HUDEP-2 (cell line): ENCODE data around the gene ZNF202.

ENCODE experiments used
- DNase-seq, 76 experiments: peaks; one replicate each; lab custom pipeline; 2025; ENCODE audit not compliant: unreplicated experiment in 76 of 76; lab: John Stamatoyannopoulos, UW

ZNF202 gene

DNA sequence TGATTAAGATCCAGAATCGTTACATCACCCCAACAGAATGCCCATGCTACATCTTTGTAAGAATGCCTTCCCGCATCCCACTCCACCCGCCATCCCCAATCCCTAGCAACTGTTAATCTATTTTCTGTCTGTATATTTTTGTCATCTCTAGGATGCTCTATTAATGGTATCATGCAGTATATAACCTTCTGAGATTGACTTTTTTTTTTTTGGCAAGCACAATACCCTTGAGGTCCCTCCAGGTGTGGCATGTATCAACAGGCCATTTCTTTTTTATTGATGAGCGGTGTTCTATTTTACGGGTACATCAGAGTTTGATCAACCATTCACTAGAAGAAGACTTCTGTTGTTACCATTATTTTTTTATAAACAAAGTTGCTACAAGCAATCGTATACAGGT is 56.9 kb downstream of the ZNF202 start:
- no peak for DNase-seq

- DNase-seq, result no peak
Measured at GRCh38 chr11:123683428-123684170, 57.9 kb downstream of the ZNF202 start.

- DNase-seq, result no peak
Measured at GRCh38 chr11:123682696-123683410, 58.6 kb downstream of the ZNF202 start.

DNA sequence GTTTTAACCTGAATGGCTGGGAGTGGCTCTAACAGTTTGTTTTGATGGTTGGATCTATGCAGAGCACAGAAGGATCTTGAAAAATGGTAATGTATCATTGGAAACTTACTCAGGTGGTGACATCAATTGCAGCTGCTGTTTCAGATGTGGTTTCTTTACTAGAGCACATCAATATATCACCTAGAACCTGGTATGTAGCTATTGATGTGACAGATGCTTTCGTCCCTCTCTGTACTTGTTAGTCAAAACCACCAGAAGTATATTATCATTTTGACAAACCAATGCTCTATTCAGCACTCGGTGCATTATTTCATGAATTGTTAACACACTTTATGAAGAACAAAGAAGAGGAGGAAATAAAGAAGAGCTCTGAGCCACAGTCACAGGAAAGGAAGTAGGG is 60.4 kb downstream of the ZNF202 start:
- DNase-seq, result no peak

- DNase-seq, result no peak
Measured at GRCh38 chr11:123678246-123678645, 63.2 kb downstream of the ZNF202 start.

DNA sequence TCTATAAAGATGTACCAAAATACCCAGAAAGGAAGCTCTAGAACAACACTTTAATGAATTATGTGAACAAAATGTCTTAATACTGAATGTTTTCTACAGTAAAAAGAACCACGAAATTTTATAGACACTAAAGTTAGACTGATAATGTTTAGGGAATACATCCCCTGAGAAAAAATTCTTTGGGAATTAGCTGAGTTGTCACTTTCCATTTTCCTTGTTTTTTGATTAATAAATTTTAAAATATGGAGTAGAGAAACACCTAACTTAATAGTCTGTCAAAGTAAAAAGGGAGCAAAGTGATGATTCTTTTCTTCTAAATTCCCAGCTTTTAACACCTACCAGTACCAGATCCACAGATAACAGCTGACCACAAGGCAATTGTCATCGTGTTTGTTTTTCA is 64.0 kb downstream of the ZNF202 start:
- no peak for DNase-seq

- DNase-seq, result no peak
Measured at GRCh38 chr11:123674297-123674696, 67.2 kb downstream of the ZNF202 start.
